GM12864 (cell line): ENCODE measurements around the gene REV3L.
"Not testable (repeated sequence)": the region's sequence is repeated elsewhere in the genome, so short reads cannot be mapped to it uniquely, and the experiment has no call there.

Experiments used
- DNase-seq: peaks from one replicate; pipeline ENCODE4 v3.0.0-alpha.2; 2011; ENCODE audit warnings: low read depth
- H3K4me3 ChIP-seq: 2 replicates; pipeline ENCODE4 v1.5.1; 2011; ENCODE audit warnings: mild to moderate bottlenecking, low read depth, low read length, control low read depth
- TF ChIP-seq, protein P1 (sequence below): IDR thresholded peaks from 2 replicates; pipeline ENCODE4 v1.5.1; 2011; ENCODE audit warnings: low read depth, mild to moderate bottlenecking, moderate library complexity, low read length, control low read depth, inconsistent platforms; ENCODE audit errors: missing control alignments

Gene REV3L

GRCh38 chr6:111523484-111524167 is 40.6 kb upstream of the REV3L start:
- no peak overlapping the region for H3K4me3 ChIP-seq
- DNase-seq, result no peak
- TF ChIP-seq, protein P1, sequence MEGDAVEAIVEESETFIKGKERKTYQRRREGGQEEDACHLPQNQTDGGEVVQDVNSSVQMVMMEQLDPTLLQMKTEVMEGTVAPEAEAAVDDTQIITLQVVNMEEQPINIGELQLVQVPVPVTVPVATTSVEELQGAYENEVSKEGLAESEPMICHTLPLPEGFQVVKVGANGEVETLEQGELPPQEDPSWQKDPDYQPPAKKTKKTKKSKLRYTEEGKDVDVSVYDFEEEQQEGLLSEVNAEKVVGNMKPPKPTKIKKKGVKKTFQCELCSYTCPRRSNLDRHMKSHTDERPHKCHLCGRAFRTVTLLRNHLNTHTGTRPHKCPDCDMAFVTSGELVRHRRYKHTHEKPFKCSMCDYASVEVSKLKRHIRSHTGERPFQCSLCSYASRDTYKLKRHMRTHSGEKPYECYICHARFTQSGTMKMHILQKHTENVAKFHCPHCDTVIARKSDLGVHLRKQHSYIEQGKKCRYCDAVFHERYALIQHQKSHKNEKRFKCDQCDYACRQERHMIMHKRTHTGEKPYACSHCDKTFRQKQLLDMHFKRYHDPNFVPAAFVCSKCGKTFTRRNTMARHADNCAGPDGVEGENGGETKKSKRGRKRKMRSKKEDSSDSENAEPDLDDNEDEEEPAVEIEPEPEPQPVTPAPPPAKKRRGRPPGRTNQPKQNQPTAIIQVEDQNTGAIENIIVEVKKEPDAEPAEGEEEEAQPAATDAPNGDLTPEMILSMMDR, result no peak

GRCh38 chr6:111522393-111523020 is 39.5 kb upstream of the REV3L start:
- TF ChIP-seq, protein P1, result no peak
- no peak overlapping the region for H3K4me3 ChIP-seq
- no peak for DNase-seq

DNA sequence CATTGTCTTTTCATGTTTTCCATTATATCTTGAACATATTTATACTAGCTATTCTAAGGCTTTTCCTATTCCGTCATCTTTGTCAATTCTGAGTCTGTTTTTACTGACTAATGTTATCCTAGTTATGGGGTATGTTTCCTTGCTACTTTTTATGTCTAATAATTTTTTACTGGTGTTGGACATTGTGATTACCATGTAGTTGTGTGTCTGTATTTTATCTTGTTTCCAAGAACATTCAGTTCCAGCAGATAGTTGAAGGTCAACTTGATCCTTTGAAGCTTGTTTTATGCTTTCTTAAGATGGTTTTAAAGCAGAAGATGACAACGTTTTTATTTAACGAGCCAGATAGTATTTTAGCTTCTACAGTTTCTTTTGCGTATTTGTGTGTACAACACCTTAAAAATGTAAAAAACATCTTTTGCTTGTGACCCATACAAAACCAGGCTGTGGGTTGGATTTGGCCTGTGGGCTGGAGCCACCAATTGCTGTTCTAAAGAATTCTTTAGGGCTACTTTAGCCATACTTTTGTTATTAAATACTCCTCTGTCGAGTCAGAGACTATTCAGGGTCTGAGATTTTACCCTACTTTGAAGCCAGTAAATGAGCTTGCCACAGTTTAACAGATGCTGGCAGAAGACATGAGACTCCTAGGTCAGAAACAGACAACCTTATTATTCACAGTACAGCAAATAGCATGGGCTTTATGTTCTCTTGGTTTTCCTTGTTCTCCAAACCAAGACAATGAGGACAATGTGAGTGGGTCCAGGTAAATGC is 38.7 kb upstream of the REV3L start:
- TF ChIP-seq, protein P1, result no peak
- no peak for DNase-seq
- no peak overlapping the region for H3K4me3 ChIP-seq

- TF ChIP-seq, protein P1, result no peak
- no peak for DNase-seq
- H3K4me3 ChIP-seq, result no peak overlapping the region
Observed at GRCh38 chr6:111520524-111520923, 37.5 kb upstream of the REV3L start.

- TF ChIP-seq, protein P1, result no peak
- H3K4me3 ChIP-seq, result no peak overlapping the region
Observed at GRCh38 chr6:111517965-111518364, 34.9 kb upstream of the REV3L start.

GRCh38 chr6:111515259-111515658 is 32.2 kb upstream of the REV3L start:
- no peak for DNase-seq
- TF ChIP-seq, protein P1, result no peak
- H3K4me3 ChIP-seq, result no peak overlapping the region

More at GRCh38 chr6:111517965-111518364, 34.9 kb upstream of the REV3L start:
- no peak for DNase-seq

DNA sequence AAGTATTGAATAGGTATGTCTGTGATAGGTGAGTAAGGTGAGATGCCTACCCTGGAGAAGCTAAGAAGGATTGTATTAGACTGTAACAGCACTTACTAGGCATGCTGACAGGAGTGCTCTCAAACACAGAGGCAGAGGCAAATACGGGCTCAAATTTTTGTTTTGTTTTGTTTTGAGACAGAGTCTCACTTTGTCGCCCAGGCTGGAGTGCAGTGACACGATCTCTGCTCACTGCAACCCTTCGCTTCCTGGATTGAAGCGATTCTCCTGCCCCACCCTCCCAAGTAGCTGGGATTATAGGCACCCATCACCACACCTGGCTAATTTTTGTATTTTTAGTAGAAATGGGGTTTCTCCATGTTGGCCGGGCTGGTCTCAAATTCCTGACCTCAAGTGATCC is 31.5 kb upstream of the REV3L start:
- DNase-seq, H3K4me3 ChIP-seq: not testable (repeated sequence)

DNA sequence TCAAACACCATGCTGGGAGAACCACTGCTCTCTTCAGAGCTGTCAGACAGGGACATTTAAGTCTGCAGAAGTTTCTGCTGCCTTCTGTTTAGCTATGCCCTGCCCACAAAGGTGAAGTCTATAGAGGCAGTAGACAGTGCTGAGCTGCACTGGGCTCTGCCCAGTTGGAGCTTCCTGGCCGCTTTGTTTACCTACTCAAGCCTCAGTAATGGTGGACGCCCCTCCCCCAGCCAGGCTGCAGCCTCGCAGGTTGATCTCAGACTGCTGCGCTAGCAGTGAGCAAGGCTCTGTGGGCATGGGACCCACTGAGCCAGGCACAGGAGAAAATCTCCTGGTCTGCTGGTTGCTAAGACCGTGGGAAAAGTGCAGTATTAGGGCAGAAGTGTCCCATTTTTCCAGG is 24.2 kb upstream of the REV3L start:
- H3K4me3 ChIP-seq, DNase-seq: not testable (repeated sequence)

DNA sequence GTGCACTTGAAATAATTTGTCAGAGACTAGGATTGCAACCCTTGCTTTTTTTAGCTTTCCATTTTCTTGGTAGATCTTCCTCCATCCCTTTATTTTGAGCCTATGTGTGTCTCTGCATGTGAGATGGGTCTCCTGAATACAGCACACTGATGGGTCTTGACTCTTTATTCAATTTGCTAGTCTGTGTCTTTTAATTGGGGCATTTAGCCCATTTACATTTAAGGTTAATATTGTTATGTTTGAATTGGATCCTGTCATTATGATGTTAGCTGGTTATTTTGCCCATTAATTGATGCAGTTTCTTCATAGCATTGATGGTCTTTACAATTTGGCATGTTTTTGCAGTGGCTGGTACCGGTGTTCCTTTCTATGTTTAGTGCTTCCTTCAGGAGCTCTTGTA is 22.5 kb upstream of the REV3L start:
- H3K4me3 ChIP-seq, DNase-seq: not testable (repeated sequence)
